Embryonic facial prominence (tissue), 1 donor: ENCODE results near the gene RASSF10.

Source experiments
- DNase-seq: peaks from one replicate; pipeline ENCODE4 v3.0.0-alpha.2; 2016; ENCODE audit errors: extremely low spot score

The RASSF10 gene

GRCh38 chr11:12994476-12994875 is 14.6 kb upstream of the RASSF10 start:
- DNase-seq, result no peak

DNA sequence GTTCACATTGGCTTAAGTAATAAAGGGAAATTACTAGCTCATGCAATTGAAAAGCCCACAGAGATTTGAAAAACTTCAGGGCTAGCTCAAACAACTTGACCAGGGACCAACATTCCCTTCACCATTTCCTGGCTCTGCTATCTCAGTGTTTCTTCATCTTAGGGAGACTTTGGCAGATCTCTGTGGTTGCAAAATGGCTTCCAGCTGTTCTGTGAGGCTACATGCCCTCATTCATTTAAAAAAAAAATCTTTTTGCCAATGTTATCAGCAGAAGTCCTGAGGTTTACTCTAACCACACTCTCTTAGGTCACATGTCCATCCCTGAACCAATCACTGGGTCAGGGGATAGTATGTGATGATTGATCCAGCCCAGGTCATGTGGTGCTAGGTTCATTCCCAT is 13.9 kb upstream of the RASSF10 start:
- DNase-seq, result no peak

- no peak for DNase-seq
Observed at GRCh38 chr11:12995823-12996222, 13.3 kb upstream of the RASSF10 start.

DNA sequence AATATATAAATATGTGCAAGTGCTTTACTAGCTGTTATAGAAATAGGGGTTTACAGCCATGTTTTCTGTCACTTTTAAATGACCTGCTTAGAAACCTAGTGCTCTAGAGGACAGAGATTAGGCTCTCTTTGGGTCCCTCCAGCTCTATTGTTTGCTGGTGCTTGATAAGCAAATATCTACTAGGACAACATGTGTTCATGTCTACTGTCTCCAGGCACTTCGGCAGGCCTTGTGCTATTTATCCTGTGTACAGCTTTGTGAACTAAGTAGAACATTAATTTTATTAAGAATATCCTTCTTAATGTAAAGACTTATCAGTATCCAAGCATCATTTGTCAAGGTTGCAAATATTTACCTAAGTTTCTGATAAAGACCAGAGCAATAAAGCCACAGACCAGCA is 11.9 kb upstream of the RASSF10 start:
- DNase-seq, result no peak

GRCh38 chr11:12998336-12998735 is 10.8 kb upstream of the RASSF10 start:
- no peak for DNase-seq

DNA sequence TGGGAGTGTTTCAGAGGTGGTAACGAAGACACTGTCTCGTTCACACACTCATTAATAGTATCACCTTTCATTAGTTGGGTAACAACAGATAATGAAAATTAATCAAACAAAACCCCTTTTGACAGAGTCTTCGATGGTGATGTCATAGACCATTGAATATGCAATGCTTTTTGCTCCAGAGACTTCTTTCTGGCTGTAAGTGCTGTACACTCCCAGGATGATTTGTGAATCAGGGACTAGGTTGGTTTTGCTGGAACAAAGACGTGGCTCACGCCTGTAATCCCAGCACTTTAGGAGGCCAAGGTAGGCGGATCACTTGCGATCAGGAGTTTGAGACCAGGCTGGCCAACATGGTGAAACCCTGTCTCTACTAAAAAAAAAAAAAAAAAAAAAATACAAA is 9.5 kb upstream of the RASSF10 start:
- DNase-seq, result no peak

- no peak for DNase-seq
Observed at GRCh38 chr11:13000116-13000515, 9.0 kb upstream of the RASSF10 start.

DNA sequence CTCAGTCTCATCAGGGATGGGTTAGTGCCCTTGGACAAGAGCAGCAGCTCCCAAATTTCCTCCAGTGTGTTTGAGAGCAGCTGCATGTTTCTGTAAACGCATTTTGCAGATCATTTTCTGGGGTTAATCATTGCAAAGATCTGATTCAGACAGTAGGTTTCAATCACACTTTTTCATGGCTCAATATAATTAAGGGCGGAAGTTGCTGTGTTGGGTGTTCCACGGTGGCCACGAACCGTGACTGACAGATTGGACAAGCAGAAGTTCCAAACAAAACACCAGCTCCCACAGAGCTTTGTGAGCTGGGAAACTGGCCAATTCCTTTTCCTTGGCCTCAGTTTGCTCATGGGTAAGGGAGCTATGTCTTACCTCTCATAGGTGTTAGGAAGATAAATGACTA is 8.4 kb upstream of the RASSF10 start:
- no peak for DNase-seq

DNA sequence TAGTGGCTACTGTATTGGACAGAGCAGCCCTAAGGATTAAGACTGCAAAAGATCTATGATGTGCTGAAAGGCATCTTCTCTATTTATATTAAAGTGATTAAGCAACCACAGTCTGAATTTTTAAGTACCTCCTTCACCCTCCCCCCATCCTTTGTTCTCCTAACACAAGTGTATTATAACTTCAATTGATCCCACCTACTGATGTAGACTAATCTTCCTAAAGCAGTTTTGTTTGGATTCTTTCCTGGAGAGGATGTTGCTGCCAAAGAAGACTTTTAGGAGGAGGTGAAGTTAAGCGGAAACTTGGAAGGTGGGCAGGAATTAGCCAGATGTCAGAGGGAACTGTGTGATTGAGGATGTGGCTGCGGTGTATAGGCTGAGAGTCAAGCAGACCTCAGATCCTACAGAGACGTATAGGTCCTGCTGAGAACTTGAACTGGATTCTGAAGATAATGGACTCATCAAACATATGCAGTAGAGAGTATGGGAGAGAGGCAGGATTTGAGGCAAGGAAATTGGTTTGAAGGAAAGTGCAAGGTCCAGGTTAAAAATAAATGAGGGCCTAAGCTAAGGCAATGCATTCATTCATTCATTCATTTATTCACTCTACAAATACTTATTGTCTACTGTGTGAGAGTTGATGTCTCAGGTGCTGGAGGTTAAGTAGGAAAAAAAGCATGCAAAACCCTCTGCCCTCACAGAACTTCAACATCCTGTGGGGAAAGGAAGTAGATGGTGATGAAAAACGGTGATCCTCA is 5.2 kb upstream of the RASSF10 start:
- no peak for DNase-seq

GRCh38 chr11:13007182-13008060 is 1.7 kb upstream of the RASSF10 start:
- no peak for DNase-seq

DNA sequence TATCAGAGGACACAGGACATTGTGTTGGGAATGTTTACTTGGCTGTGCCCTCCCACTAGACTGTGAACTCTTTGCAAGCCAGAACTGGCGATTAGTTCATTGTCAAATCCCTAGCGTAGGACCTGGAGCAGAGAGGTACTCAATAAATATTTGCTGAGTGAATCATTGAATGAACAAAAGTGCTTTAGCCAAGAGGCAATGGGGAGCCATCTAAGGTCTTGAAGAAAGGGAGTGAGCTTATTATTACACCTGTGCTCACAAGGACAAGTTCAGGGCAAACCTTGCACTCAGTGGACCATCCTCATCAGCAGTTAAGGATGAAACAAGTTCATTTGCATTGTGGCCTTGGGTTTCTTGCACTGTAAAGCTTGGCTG is 1.1 kb upstream of the RASSF10 start:
- DNase-seq, result no peak

GRCh38 chr11:13009476-13009920 is 382 bp downstream of the RASSF10 start:
- DNase-seq, result no peak

DNA sequence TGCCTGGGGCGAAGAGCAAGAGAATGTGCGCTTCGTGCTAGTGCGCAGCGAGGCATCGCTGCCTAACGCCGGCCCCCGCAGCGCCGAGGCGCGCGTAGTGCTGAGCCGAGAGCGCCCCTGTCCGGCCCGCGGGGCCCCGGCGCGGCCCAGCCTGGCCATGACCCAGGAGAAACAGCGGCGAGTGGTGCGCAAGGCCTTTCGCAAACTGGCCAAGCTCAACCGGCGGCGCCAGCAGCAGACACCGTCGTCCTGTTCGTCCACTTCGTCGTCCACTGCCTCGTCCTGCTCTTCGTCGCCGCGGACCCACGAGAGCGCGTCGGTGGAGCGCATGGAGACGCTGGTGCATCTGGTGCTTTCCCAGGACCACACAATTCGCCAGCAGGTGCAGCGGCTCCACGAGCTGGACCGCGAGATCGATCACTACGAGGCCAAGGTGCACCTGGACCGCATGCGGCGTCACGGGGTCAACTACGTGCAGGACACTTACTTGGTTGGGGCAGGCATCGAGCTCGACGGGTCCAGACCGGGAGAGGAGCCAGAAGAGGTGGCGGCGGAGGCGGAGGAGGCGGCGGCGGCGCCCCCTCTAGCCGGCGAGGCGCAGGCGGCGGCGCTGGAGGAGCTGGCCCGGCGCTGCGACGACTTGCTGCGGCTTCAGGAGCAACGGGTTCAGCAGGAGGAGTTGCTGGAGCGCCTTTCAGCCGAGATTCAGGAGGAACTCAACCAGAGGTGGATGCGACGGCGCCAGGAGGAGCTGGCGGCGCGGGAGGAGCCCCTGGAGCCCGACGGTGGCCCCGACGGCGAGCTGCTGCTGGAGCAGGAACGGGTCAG is 1.0 kb downstream of the RASSF10 start:
- no peak for DNase-seq

DNA sequence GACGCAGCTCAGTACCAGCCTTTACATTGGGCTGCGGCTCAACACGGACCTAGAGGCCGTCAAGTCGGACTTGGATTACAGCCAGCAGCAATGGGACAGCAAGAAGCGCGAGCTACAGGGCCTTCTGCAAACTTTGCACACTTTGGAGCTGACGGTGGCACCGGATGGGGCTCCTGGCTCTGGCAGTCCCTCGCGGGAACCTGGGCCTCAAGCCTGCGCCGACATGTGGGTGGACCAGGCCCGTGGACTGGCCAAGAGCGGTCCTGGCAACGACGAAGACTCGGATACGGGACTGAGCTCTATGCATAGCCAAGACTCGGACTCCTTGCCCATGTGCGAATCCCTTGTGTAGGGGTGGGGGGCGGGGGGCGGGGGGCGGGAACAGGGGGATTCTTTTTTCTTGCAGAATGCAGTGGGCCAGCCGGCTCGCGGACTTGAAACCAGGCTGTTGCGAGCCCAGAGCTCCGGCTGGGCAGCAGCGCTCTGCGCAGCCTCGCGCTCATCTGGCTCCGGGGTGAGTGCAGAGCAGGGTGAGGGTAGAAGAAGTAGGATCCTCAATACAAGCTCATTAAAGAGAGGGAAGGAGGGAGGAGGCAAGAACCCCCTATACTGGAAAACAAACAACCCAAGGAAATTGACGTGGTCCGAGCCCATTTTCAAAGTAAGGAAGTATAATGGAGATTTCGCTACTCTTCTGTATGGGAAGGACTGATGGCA is 1.8 kb downstream of the RASSF10 start:
- no peak for DNase-seq

GRCh38 chr11:13011466-13012055 is 2.4 kb downstream of the RASSF10 start:
- DNase-seq, result no peak

DNA sequence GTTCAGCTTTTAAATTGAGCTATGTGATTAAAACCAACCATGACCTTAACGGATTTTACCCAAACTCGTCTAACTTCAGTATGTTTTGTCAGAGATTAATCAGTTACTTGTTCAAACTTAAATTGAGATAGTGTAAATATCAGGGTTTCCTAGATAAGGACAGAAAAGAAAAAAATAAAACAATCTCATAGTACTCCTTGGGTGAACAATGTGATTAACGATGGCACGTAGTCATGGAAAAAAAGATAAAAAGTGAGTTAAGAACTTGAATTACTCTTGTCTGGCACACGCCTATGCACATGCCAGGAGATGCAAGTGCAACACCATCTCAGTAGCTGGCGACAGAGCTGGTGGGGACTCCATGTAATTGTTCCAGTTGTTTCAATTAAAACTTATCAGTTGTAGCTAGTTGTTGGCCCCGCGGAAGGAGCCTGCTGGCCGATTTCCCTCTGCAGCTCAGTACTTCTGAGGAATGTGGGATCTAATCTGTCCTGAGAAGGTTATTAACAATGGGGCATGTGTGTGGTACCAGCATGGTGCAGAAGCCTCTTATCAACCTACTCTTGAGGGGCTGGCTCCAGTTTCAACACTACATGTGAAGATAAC is 3.0 kb downstream of the RASSF10 start:
- no peak for DNase-seq

GRCh38 chr11:13013054-13013488 is 4.0 kb downstream of the RASSF10 start:
- no peak for DNase-seq

GRCh38 chr11:13015753-13016152 is 6.6 kb downstream of the RASSF10 start:
- no peak for DNase-seq

GRCh38 chr11:13016415-13016814 is 7.3 kb downstream of the RASSF10 start:
- DNase-seq, result no peak

DNA sequence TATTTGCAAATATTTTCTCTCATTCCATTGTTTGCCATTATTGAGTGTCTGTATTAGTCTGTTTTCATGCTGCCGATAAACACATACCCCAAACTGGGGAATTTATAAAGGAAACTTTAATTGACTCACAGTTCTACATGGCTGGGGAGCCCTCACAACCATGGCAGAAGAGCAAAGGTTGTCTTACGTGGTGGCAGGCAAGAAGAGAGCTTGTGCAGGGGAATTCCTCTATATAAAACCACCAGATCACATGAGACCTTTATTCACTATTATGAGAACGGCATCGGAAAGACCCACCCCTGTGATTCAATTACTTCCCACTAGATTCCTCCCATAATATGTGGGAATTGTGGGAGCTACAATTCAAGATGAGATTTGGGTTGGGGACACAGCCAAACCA is 10.2 kb downstream of the RASSF10 start:
- no peak for DNase-seq

- DNase-seq, result no peak
Observed at GRCh38 chr11:13023423-13023822, 14.3 kb downstream of the RASSF10 start.
